Spleen (tissue), 11 donors: ENCODE measurements around the gene OLA1. TPM values are rescaled to one million over a fixed set of nuclear protein-coding genes. Genes with fewer than 3 reads are reported as not detected.

Experiments
- DNase-seq: peaks from one replicate; pipeline ENCODE4 v3.0.0-alpha.2; 2020
- H3K27ac ChIP-seq, 8 donors: fragments of 200-600 bp; sonication (generic) in 7 of 8; 1 replicate in 4 of 8; 2 replicates in 4 of 8; pipeline versions ENCODE4 v1.5.0 to v1.8.0; 2016 to 2021; ENCODE audit warnings: inconsistent platforms in 4 of 8, mild to moderate bottlenecking in 4 of 8, moderate library complexity in 1 of 8
- H3K27me3 ChIP-seq, 7 donors: fragments of 200-600 bp; sonication (generic) in 6 of 7; replicated peaks in 1 of 7; 1 replicate in 4 of 7; 2 replicates in 3 of 7; pipeline versions ENCODE4 v1.5.0 to v1.8.0; 2016 to 2021; ENCODE audit warnings: inconsistent platforms in 3 of 7, mild to moderate bottlenecking in 1 of 7
- H3K36me3 ChIP-seq, 6 donors: fragments of 200-600 bp; sonication (generic) in 5 of 6; 1 replicate in 4 of 6; 2 replicates in 2 of 6; pipeline versions ENCODE4 v1.5.0 to v1.8.0; 2016 to 2021; ENCODE audit warnings: inconsistent platforms in 2 of 6
- H3K4me1 ChIP-seq, 6 donors: fragments of 200-600 bp; sonication (generic) in 5 of 6; 1 replicate in 3 of 6; 2 replicates in 3 of 6; pipeline versions ENCODE4 v1.5.0 to v1.8.0; 2016 to 2021; ENCODE audit warnings: inconsistent platforms in 3 of 6
- H3K4me3 ChIP-seq, 8 donors: fragments of 200-600 bp; sonication (generic) in 7 of 8; 1 replicate in 4 of 8; 2 replicates in 4 of 8; pipeline versions ENCODE4 v1.5.0 to v1.8.0; 2016 to 2021; ENCODE audit warnings: inconsistent platforms in 4 of 8, mild to moderate bottlenecking in 4 of 8, moderate library complexity in 2 of 8
- H3K9me3 ChIP-seq, 8 donors: fragments of 200-600 bp; sonication (generic) in 7 of 8; 1 replicate in 4 of 8; 2 replicates in 4 of 8; pipeline versions ENCODE4 v1.5.0 to v1.8.0; 2016 to 2021; ENCODE audit warnings: inconsistent platforms in 4 of 8
- POLR2A ChIP-seq, 3 donors: fragments of 450-650 bp; IDR thresholded peaks; one replicate each; pipeline ENCODE4 v1.5.1; 2017; ENCODE audit warnings: antibody characterized with exemption in 3 of 3, mild to moderate bottlenecking in 1 of 3
- POLR2AphosphoS5 ChIP-seq, 3 donors: sonication (generic); formaldehyde crosslinking; IDR thresholded peaks; one replicate each; pipeline ENCODE4 v1.5.1; 2017; ENCODE audit warnings: antibody characterized with exemption in 3 of 3
- WGBS, 5 donors: extraction: QIAGEN DNeasy Blood & Tissue Kit in 3 of 5; methylation state at CpG; one replicate each; pipeline versions ENCODE4 v1.1.5 to v1.1.7; 2013 to 2018; 5-methylcytosine and 5-hydroxymethylcytosine counted together
- intact Hi-C: fragments of 100-400 bp; cut with DNase I; formaldehyde crosslinking; loops from one replicate; pipeline ENCODE4 v1.15.0; 2023; ENCODE audit warnings: low total_unique reads
- polyA plus RNA-seq, 3 donors: library from polyadenylated mRNA; stranded (reverse); fragments of 200-250 nt; gene quantifications; one replicate each; pipeline ENCODE4 v1.2.1, GENCODE V29; 2013
- total RNA-seq, 7 donors: library from RNA; depleted of rRNA in 3 of 7; stranded (reverse); fragments of >200 nt in 3 of 7; fragmentation: NEBNext Ultra II Directional in 4 of 7; extraction: Animal tissue kit (Norgen Biotek cat#: 25700) in 4 of 7; gene quantifications; one replicate each; pipeline versions ENCODE4 v1.1.0 to v1.2.1, GENCODE V29; 2016 to 2021
- TF ChIP-seq, protein P1 (sequence below), 11 experiments: fragments of 200-600 bp in 7 of 11; fragments of 450-650 bp in 4 of 11; sonication (generic) in 4 of 11; IDR thresholded peaks in 8 of 11; conservative IDR thresholded peaks in 3 of 11; 1 replicate in 7 of 11; 2 replicates in 4 of 11; pipeline versions ENCODE4 v1.4.0 to v1.8.0; 2016 to 2021; ENCODE audit warnings: antibody characterized with exemption in 11 of 11, inconsistent platforms in 4 of 11, mild to moderate bottlenecking in 1 of 11
- donor health status: healthy with polysubstance abuse.
- donor health status: DM: no; HTN: no; CAD: no; lungs with moderate emphysema.
- donor health status: DM: no; HTN: no; CAD: no.
- donor health status: Bipolar disorder and iron deficiency.
- donor health status: healthy.
- donor health status: DM: no; HTN: no; CAD: no.
- donor health status: DM: yes; HTN: yes; CAD: no.

OLA1 gene
- total and polyA plus RNA-seq, 10 donors: 35.0 to 66.0 (median 42.0) TPM

DNA sequence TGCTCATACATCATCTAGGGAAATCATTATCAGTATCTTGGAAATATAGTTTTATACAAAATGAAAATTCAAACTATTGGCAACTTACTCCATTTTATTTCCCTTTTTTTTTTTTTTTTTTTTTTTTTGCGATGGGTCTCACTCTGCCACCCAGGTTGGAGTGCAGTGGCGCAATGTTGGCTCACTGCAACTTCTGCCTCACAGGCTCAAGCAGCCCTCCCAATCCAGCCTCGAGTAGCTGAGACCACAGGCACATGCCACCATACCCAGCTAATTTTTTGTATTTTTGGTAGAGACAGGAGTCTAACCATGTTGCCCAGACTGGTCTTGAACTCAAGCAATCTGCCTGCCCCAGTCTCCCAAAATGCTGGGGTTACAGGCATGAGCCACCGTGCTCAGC is 29.0 kb downstream of the OLA1 start:
- intact Hi-C loops: no loop called here
- WGBS, 5 donors: 72 to 95% (median 88%) methylated on average over 4 of the region's 4 CpGs
- Histone ChIP-seq H3K4me3 (no peak overlapping the region), H3K9me3 (no peaks in the 10 kb centered on the region), H3K36me3 (peaks cover 0 to 37% (median 10%) of the 10 kb centered on the region in 6 donors), H3K27ac (no peak overlapping the region), H3K4me1 (no peaks in the 10 kb centered on the region), H3K27me3 (no peaks in the 10 kb centered on the region)
- TF ChIP-seq POLR2AphosphoS5 (IDR thresholded peaks at IDR 0.05) (no peak), POLR2A (IDR thresholded peaks at IDR 0.05) (no peak)
- TF ChIP-seq, protein P1, sequence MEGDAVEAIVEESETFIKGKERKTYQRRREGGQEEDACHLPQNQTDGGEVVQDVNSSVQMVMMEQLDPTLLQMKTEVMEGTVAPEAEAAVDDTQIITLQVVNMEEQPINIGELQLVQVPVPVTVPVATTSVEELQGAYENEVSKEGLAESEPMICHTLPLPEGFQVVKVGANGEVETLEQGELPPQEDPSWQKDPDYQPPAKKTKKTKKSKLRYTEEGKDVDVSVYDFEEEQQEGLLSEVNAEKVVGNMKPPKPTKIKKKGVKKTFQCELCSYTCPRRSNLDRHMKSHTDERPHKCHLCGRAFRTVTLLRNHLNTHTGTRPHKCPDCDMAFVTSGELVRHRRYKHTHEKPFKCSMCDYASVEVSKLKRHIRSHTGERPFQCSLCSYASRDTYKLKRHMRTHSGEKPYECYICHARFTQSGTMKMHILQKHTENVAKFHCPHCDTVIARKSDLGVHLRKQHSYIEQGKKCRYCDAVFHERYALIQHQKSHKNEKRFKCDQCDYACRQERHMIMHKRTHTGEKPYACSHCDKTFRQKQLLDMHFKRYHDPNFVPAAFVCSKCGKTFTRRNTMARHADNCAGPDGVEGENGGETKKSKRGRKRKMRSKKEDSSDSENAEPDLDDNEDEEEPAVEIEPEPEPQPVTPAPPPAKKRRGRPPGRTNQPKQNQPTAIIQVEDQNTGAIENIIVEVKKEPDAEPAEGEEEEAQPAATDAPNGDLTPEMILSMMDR (IDR thresholded peaks at IDR 0.05 in 8 of 11, conservative IDR thresholded peaks at IDR 0.05 in 3 of 11): no peak
- DNase-seq: no peak

DNA sequence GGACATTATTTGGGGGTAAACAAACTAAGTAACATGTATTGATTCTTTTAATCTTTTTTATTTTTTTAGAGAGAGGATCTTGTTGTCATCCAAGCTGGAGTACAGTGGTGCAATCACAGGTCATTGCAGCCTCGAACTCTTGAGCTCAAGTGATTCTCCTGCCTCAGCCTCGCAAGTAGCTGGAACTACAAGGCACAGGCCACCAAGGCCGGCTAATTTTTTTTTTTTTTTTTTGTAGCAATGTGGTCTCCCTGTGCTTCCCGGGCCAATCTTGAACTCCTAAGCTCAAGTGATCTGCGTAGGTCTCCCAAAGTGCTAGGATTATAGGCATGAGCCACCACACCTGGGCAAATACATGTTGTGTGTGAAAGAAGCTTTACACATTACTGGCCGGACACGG is 29.6 kb downstream of the OLA1 start:
- WGBS, 5 donors: 94 to 97% (median 96%) methylated on average over 7 of the region's 7 CpGs
- no peak for DNase-seq
- H3K4me3 ChIP-seq: no peak overlapping the region
- no peaks in the 10 kb centered on the region for H3K9me3 ChIP-seq
- intact Hi-C loops: no loop called here
- H3K27me3 ChIP-seq: no peaks in the 10 kb centered on the region
- TF ChIP-seq, protein P1 (IDR thresholded peaks at IDR 0.05 in 8 of 11, conservative IDR thresholded peaks at IDR 0.05 in 3 of 11): no peak
- TF ChIP-seq POLR2A (IDR thresholded peaks at IDR 0.05): no peak
- TF ChIP-seq POLR2AphosphoS5 (IDR thresholded peaks at IDR 0.05): no peak
- no peaks in the 10 kb centered on the region for H3K4me1 ChIP-seq
- peaks cover 0 to 34% (median 10%) of the 10 kb centered on the region in 6 donors for H3K36me3 ChIP-seq
- H3K27ac ChIP-seq: no peak overlapping the region

DNA sequence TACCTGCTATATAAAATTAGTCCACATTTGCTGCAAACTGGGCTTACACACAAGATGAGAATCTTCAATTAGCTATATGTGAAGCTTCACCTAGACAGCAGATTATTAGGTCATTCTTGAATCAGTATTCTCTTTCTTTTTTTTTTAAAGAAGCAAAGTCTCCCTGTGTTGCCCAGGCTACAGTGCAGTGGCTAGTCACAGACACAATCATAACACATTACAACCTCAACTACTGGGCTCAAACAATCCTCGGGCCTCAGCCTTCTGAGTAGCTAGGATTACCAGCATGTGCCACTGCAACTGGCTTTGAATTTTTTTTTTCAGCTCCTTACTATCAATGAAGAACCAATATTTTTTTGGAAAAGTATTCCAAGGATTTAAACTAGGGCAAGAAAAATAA is 30.5 kb downstream of the OLA1 start:
- WGBS, 5 donors: 90 to 100% (median 94%) methylated on average over 1 of the region's 1 CpG
- no peak for TF ChIP-seq POLR2A (IDR thresholded peaks at IDR 0.05)
- TF ChIP-seq POLR2AphosphoS5 (IDR thresholded peaks at IDR 0.05): no peak
- TF ChIP-seq, protein P1 (IDR thresholded peaks at IDR 0.05 in 8 of 11, conservative IDR thresholded peaks at IDR 0.05 in 3 of 11): no peak
- intact Hi-C loops: no loop called here
- Histone ChIP-seq H3K27ac (no peak overlapping the region), H3K36me3 (peaks cover 0 to 29% (median 7%) of the 10 kb centered on the region in 6 donors), H3K9me3 (no peaks in the 10 kb centered on the region), H3K4me1 (no peaks in the 10 kb centered on the region), H3K4me3 (no peak overlapping the region), H3K27me3 (no peaks in the 10 kb centered on the region)
- DNase-seq: no peak

DNA sequence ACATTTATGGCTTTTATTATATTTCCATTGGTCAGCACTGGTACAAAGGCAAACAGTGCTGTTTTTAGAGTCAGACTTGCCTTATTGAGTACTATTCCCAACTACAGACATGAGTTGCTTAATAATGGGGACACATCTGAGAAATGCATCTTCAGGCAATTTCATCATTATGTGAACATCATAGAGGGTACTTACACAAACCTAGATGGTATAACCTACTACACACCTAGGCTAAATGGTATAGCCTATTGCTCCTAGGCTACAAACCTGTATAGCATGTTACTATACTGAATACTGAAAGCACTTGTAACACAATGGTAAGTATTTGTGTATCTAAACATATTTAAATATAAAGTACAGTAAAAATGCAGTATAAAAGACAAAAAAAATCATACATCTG is 36.4 kb downstream of the OLA1 start:
- TF ChIP-seq, protein P1 (IDR thresholded peaks at IDR 0.05 in 8 of 11, conservative IDR thresholded peaks at IDR 0.05 in 3 of 11): no peak
- no peak for TF ChIP-seq POLR2A (IDR thresholded peaks at IDR 0.05)
- TF ChIP-seq POLR2AphosphoS5 (IDR thresholded peaks at IDR 0.05): no peak
- Histone ChIP-seq H3K36me3 (peaks cover 0 to 5% (median 0%) of the 10 kb centered on the region in 6 donors), H3K27me3 (no peaks in the 10 kb centered on the region), H3K4me3 (no peak overlapping the region), H3K4me1 (no peaks in the 10 kb centered on the region), H3K27ac (no peak overlapping the region), H3K9me3 (no peaks in the 10 kb centered on the region)
- DNase-seq: no peak
- intact Hi-C loops: no loop called here
